A549 (cell line): ENCODE measurements around the gene DIRAS3. TPM values are rescaled to one million over a fixed set of nuclear protein-coding genes. Genes with fewer than 3 reads are reported as not detected.
"Not testable (repeated sequence)": the region's sequence is repeated elsewhere in the genome, so short reads cannot be mapped to it uniquely, and the experiment has no call there.

ENCODE experiments used
- ATAC-seq, 2 experiments: fragments of 200-7000 bp in 1 of 2; fragments of >200 bp in 1 of 2; cut with Nextera tagmentation in 1 of 2; cut with Tn5 transposase in 1 of 2; 3 replicates each; pipeline versions ENCODE4 v1.8.0 to v1.9.1; 2018 to 2020; ENCODE audit warnings: mild to moderate bottlenecking in 1 of 2, moderate library complexity in 1 of 2
- CTCF ChIA-PET: fragments of 300-600 bp; sonication (Branson Sonifier 250); formaldehyde crosslinking; extraction: SDS; loops from one replicate; lab custom pipeline; 2021; ENCODE audit warnings: antibody characterized with exemption, inconsistent platforms; lab: Yijun Ruan, JAX
- POLR2A ChIA-PET: fragments of 350-600 bp; formaldehyde crosslinking; extraction: SDS; loops from one replicate; lab custom pipeline; 2021; ENCODE audit warnings: antibody characterized with exemption, inconsistent platforms; lab: Yijun Ruan, JAX
- DNase-seq, 2 experiments: peaks; one replicate each; pipeline versions ENCODE4 v3.0.0 to v3.0.0-alpha.2; 2011 to 2016; ENCODE audit warnings: low read depth in 1 of 2, low spot score in 1 of 2
- FAIRE-seq: peaks from 2 replicates; lab custom pipeline; 2011; peaks lifted over from hg19 to GRCh38; lab: Jason Lieb, UNC
- H3K27ac ChIP-seq, 2 experiments: fragments of >200 bp; sonication (Bioruptor Twin); formaldehyde crosslinking; 3 replicates each; pipeline ENCODE4 v1.5.1; 2016 to 2017
- H3K4me1 ChIP-seq: fragments of >200 bp; sonication (Bioruptor Twin); formaldehyde crosslinking; 3 replicates; pipeline ENCODE4 v1.6.1; 2016
- H3K4me2 ChIP-seq: fragments of >200 bp; sonication (Bioruptor Twin); formaldehyde crosslinking; 3 replicates; pipeline ENCODE4 v1.6.1; 2016
- H3K4me3 ChIP-seq: fragments of >200 bp; sonication (Bioruptor Twin); formaldehyde crosslinking; 3 replicates; pipeline ENCODE4 v1.5.1; 2016
- H3K9me3 ChIP-seq: fragments of >200 bp; sonication (Bioruptor Twin); formaldehyde crosslinking; 3 replicates; pipeline ENCODE4 v1.6.1; 2016
- BHLHE40 ChIP-seq: IDR thresholded peaks from 2 replicates; pipeline ENCODE4 v1.6.1; 2012; ENCODE audit warnings: low read depth, low read length, inconsistent platforms
- FOSL2 ChIP-seq, 2 experiments: fragments of 450-650 bp in 1 of 2; fragments of >200 bp in 1 of 2; sonication (Bioruptor Twin) in 1 of 2; formaldehyde crosslinking; IDR thresholded peaks; 2 replicates each; pipeline versions ENCODE4 v1.5.0 to v1.6.1; 2016 to 2020; ENCODE audit warnings: mild to moderate bottlenecking in 1 of 2, moderate library complexity in 1 of 2
- FOXS1 ChIP-seq: fragments of 250-450 bp; sonication (Bioruptor Pico); IDR thresholded peaks from 2 replicates; pipeline ENCODE4 v1.5.0; 2020; ENCODE audit warnings: mild to moderate bottlenecking, moderate library complexity
- HEYL ChIP-seq: fragments of 250-450 bp; sonication (Bioruptor Pico); IDR thresholded peaks from 2 replicates; pipeline ENCODE4 v1.8.0; 2021; ENCODE audit warnings: mild to moderate bottlenecking, moderate library complexity
- HOXB5 ChIP-seq: fragments of 250-450 bp; sonication (Bioruptor Pico); IDR thresholded peaks from 2 replicates; pipeline ENCODE4 v1.5.0; 2020; ENCODE audit warnings: mild to moderate bottlenecking, moderate library complexity
- JUN ChIP-seq, 2 experiments: fragments of >200 bp; sonication (Bioruptor Twin); formaldehyde crosslinking; IDR thresholded peaks; 2 replicates in 1 of 2; 3 replicates in 1 of 2; pipeline ENCODE4 v1.6.1; 2016 to 2017
- JUNB ChIP-seq: fragments of >200 bp; sonication (Bioruptor Twin); formaldehyde crosslinking; IDR thresholded peaks from 2 replicates; pipeline ENCODE4 v1.6.1; 2016
- KDM1A ChIP-seq: fragments of 200-600 bp; sonication (generic); IDR thresholded peaks from 2 replicates; pipeline ENCODE4 v1.6.1; 2016; ENCODE audit warnings: low read depth, mild to moderate bottlenecking
- MAZ ChIP-seq: fragments of 150-350 bp; IDR thresholded peaks from 2 replicates; pipeline ENCODE4 v1.6.1; 2014; ENCODE audit warnings: antibody characterized with exemption, low read depth, low read length, borderline replicate concordance
- MYC ChIP-seq: IDR thresholded peaks from 2 replicates; pipeline ENCODE4 v1.6.1; 2012; ENCODE audit warnings: mild to moderate bottlenecking, inconsistent platforms, low read length, improper control_type of control experiment, borderline replicate concordance
- NFE2L2 ChIP-seq: fragments of 150-350 bp; conservative IDR thresholded peaks from 2 replicates; pipeline ENCODE4 v1.6.1; 2014; ENCODE audit warnings: low read length
- PHF8 ChIP-seq: fragments of 200-600 bp; sonication (generic); IDR thresholded peaks from 2 replicates; pipeline ENCODE4 v1.6.1; 2016; ENCODE audit warnings: low read depth, mild to moderate bottlenecking, antibody characterized with exemption, moderate library complexity, borderline replicate concordance
- POLR2A ChIP-seq: IDR thresholded peaks from 2 replicates; pipeline ENCODE4 v1.6.1; 2012; ENCODE audit warnings: mild to moderate bottlenecking, low read length
- POLR2AphosphoS2 ChIP-seq: conservative IDR thresholded peaks from 2 replicates; pipeline ENCODE4 v1.6.1; 2012; ENCODE audit warnings: low read length, improper control_type of control experiment, inconsistent platforms
- RAD21 ChIP-seq, 2 experiments: fragments of >200 bp in 1 of 2; sonication (Bioruptor Twin) in 1 of 2; formaldehyde crosslinking in 1 of 2; IDR thresholded peaks in 1 of 2; conservative IDR thresholded peaks in 1 of 2; 2 replicates in 1 of 2; 3 replicates in 1 of 2; pipeline ENCODE4 v1.6.1; 2012 to 2018; ENCODE audit warnings: inconsistent platforms in 1 of 2
- TFCP2L1 ChIP-seq: fragments of 250-450 bp; sonication (Bioruptor Pico); IDR thresholded peaks from 2 replicates; pipeline ENCODE4 v1.5.0; 2021; ENCODE audit warnings: mild to moderate bottlenecking
- ZSCAN20 ChIP-seq: fragments of 250-450 bp; sonication (Bioruptor Pico); IDR thresholded peaks from 2 replicates; pipeline ENCODE4 v1.8.0; 2022; ENCODE audit warnings: mild to moderate bottlenecking, moderate library complexity
- WGBS: methylation state at CpG from one replicate; pipeline ENCODE4 v1.1.6; 2017; ENCODE audit errors: missing lambda C conversion rate; 5-methylcytosine and 5-hydroxymethylcytosine counted together
- polyA plus RNA-seq, 4 experiments: library from polyadenylated mRNA; depleted of rRNA in 3 of 4; stranded (reverse); fragments of >200 nt; fragmentation: RNase III in 1 of 4; extraction: RNeasy Plus Mini Kit Qiagen cat#74134 plus additional on column Dnase treatment in 1 of 4; gene quantifications; 2 replicates in 3 of 4; 3 replicates in 1 of 4; pipeline ENCODE4 v1.2.3, GENCODE V29; 2011 to 2017
- TF ChIP-seq, protein P1 (sequence below): fragments of >200 bp; sonication (Bioruptor Twin); formaldehyde crosslinking; IDR thresholded peaks from 2 replicates; pipeline ENCODE4 v1.6.1; 2016
- TF ChIP-seq, protein P2 (sequence below): fragments of 200-600 bp; sonication (generic); IDR thresholded peaks from 2 replicates; pipeline ENCODE4 v1.6.1; 2016; ENCODE audit warnings: antibody characterized with exemption, mild to moderate bottlenecking, moderate library complexity
- TF ChIP-seq, protein P3 (sequence below): IDR thresholded peaks from 2 replicates; pipeline ENCODE4 v1.6.1; 2012
- TF ChIP-seq, protein P4 (sequence below): fragments of 450-650 bp; IDR thresholded peaks from 2 replicates; pipeline ENCODE4 v1.6.1; 2014; ENCODE audit warnings: antibody characterized with exemption
- TF ChIP-seq, protein P5 (sequence below): IDR thresholded peaks from 2 replicates; pipeline ENCODE4 v1.6.1; 2012; ENCODE audit warnings: low read depth, borderline replicate concordance

DIRAS3 gene
- polyA plus RNA-seq, 2 of the 4 experiments (the other 2 are of a cell fraction): 1.8 to 3.6 TPM

DNA sequence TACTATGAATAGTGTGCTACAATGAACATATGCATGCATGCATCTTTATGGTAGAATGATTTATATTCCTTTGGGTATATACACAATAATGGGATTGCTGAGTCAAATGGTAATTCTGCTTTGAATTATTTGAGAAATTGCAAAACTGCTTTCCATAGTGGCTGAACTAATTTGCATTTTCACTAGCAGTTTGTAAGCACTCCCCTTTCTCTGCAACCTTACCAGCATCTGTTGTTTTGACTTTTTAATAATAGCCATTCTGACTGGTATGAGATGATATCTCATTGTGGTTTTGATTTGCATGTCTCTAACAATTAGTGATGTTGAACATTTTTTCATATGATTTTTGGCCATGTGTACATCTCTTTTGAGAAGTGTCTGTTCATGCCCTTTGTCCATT lies 24.0 kb upstream of the DIRAS3 start (continued):
- TF ChIP-seq ZSCAN20 (CRISPR knock-in tag): no peak
- TF ChIP-seq, protein P1, sequence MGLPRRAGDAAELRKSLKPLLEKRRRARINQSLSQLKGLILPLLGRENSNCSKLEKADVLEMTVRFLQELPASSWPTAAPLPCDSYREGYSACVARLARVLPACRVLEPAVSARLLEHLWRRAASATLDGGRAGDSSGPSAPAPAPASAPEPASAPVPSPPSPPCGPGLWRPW: no peak
- no peak for TF ChIP-seq KDM1A
- no peak for TF ChIP-seq MAZ
- no peak for TF ChIP-seq NFE2L2
- no peak for TF ChIP-seq BHLHE40
- TF ChIP-seq, protein P2, sequence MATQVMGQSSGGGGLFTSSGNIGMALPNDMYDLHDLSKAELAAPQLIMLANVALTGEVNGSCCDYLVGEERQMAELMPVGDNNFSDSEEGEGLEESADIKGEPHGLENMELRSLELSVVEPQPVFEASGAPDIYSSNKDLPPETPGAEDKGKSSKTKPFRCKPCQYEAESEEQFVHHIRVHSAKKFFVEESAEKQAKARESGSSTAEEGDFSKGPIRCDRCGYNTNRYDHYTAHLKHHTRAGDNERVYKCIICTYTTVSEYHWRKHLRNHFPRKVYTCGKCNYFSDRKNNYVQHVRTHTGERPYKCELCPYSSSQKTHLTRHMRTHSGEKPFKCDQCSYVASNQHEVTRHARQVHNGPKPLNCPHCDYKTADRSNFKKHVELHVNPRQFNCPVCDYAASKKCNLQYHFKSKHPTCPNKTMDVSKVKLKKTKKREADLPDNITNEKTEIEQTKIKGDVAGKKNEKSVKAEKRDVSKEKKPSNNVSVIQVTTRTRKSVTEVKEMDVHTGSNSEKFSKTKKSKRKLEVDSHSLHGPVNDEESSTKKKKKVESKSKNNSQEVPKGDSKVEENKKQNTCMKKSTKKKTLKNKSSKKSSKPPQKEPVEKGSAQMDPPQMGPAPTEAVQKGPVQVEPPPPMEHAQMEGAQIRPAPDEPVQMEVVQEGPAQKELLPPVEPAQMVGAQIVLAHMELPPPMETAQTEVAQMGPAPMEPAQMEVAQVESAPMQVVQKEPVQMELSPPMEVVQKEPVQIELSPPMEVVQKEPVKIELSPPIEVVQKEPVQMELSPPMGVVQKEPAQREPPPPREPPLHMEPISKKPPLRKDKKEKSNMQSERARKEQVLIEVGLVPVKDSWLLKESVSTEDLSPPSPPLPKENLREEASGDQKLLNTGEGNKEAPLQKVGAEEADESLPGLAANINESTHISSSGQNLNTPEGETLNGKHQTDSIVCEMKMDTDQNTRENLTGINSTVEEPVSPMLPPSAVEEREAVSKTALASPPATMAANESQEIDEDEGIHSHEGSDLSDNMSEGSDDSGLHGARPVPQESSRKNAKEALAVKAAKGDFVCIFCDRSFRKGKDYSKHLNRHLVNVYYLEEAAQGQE: no peak
- TF ChIP-seq TFCP2L1: no peak

DNA sequence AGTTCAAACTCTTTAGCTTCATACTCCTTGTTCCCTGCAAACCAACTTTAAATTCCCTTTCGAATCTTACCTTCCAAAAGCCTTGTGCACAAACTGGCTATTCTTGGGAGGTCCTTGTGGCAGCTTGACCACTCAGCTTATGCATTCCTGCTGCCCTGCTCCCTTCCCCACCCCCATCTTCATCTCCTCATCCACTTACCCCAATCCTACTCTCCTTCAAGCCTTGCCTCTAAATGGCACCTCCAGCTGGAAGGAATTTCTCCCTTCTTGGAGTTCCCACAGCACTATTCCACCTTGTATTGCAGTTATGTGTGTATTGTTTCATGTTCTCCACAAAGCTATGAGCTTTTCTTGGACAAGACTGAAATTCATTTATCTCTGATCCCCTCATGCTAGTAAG lies 15.3 kb upstream of the DIRAS3 start:
- ChIA-PET POLR2A (no interaction called here), CTCF (no interaction called here)
- FAIRE-seq: no peak
- WGBS: 30% methylated on average over 1 of the region's 1 CpG
- peaks cover 2% of the 10 kb centered on the region; the same call in 1 of the 3 replicates for H3K9me3 ChIP-seq
- H3K4me3 ChIP-seq: no peak overlapping the region
- TF ChIP-seq POLR2A: no peak
- no peak for TF ChIP-seq PHF8
- TF ChIP-seq, protein P3, sequence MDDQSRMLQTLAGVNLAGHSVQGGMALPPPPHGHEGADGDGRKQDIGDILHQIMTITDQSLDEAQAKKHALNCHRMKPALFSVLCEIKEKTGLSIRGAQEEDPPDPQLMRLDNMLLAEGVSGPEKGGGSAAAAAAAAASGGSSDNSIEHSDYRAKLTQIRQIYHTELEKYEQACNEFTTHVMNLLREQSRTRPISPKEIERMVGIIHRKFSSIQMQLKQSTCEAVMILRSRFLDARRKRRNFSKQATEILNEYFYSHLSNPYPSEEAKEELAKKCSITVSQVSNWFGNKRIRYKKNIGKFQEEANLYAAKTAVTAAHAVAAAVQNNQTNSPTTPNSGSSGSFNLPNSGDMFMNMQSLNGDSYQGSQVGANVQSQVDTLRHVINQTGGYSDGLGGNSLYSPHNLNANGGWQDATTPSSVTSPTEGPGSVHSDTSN: no peak
- TF ChIP-seq, protein P4, sequence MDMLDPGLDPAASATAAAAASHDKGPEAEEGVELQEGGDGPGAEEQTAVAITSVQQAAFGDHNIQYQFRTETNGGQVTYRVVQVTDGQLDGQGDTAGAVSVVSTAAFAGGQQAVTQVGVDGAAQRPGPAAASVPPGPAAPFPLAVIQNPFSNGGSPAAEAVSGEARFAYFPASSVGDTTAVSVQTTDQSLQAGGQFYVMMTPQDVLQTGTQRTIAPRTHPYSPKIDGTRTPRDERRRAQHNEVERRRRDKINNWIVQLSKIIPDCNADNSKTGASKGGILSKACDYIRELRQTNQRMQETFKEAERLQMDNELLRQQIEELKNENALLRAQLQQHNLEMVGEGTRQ: no peak
- TF ChIP-seq BHLHE40: no peak
- TF ChIP-seq JUNB: no peak
- no peak for TF ChIP-seq JUN (IDR thresholded peaks at IDR 0.05)
- TF ChIP-seq, protein P5, sequence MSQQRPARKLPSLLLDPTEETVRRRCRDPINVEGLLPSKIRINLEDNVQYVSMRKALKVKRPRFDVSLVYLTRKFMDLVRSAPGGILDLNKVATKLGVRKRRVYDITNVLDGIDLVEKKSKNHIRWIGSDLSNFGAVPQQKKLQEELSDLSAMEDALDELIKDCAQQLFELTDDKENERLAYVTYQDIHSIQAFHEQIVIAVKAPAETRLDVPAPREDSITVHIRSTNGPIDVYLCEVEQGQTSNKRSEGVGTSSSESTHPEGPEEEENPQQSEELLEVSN: no peak
- TF ChIP-seq, all 56 proteins: peak for 0
- DNase-seq (no peak), ATAC-seq (no peak)
- H3K27ac ChIP-seq: no peak overlapping the region
- no peak overlapping the region for H3K4me2 ChIP-seq
- no peaks in the 10 kb centered on the region for H3K4me1 ChIP-seq

DNA sequence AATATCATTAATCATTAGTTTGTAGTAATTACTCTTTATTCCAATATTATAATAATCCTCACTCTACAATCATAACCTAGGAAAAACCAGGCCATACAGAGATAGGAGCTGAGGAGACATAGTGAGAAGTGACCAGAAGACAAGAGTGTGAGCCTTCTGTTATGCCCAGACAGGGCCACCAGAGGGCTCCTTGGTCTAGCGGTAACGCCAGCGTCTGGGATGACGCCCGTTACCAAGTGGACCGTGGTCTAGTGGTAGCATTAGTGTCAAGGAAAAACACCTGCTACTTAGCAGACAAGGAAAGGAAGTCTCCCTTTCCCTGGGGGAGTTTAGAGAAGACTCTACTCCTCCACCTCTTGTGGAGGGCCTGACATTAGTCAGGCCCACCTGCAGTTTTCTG lies 7.6 kb upstream of the DIRAS3 start:
- H3K27ac ChIP-seq, H3K4me1 ChIP-seq, CTCF ChIA-PET, POLR2A ChIA-PET, H3K9me3 ChIP-seq, ATAC-seq, H3K4me3 ChIP-seq, H3K4me2 ChIP-seq, FAIRE-seq, DNase-seq: not testable (repeated sequence)
- WGBS: 94% methylated on average over 6 of the region's 6 CpGs

DNA sequence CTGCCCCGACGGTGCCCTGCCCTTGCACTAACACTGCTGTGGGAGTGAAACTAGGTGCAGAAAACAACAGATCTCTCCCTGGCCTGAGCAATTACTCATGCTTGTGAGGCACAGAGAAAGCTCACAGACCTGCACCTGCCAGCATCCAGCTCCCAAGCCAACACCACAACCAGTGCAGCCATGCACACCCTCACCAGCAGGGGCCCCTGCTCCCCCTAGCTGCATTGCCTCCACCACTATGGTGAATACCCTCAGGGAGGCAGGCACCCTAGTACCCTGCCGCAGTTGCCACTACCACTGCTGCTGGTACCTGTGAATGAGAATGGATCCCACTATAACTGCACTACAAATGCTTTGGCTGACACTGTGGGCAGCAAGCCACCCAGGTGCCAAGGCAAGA lies 7.1 kb upstream of the DIRAS3 start:
- H3K27ac ChIP-seq: no peak overlapping the region
- WGBS: 85% methylated on average over 2 of the region's 3 CpGs
- H3K4me1 ChIP-seq: no peaks in the 10 kb centered on the region
- ATAC-seq: 0 out of 6 replicates have a peak, but pooled peaks of 1 of the 2 experiments have one; percentile 42
- H3K4me2 ChIP-seq: no peak overlapping the region
- H3K9me3 ChIP-seq: no peaks in the 10 kb centered on the region
- ChIA-PET CTCF (no interaction called here), POLR2A (no interaction called here)
- H3K4me3 ChIP-seq: no peak overlapping the region
- DNase-seq: no peak
- FAIRE-seq: no peak
- TF ChIP-seq FOXS1 (CRISPR knock-in tag) (no peak), JUN (IDR thresholded peaks at IDR 0.05) (no peak), RAD21 (conservative IDR thresholded peaks at IDR 0.05 in 1 of 2, IDR thresholded peaks at IDR 0.05 in 1 of 2) (no peak), MYC (no peak), FOSL2 (IDR thresholded peaks at IDR 0.05) (no peak), FOSL2 (CRISPR knock-in tag; IDR thresholded peaks at IDR 0.05) (no peak), HEYL (CRISPR knock-in tag) (no peak), POLR2AphosphoS2 (no peak), MAZ (no peak), HOXB5 (CRISPR knock-in tag) (no peak)
- TF ChIP-seq, protein P2: no peak
